HepG2 (cell line): ENCODE measurements around the gene SLC10A1. TPM values are rescaled to one million over a fixed set of nuclear protein-coding genes. Genes with fewer than 3 reads are reported as not detected.

Experiments used
- ZNF224 ChIP-seq: sonication (generic); formaldehyde crosslinking; IDR thresholded peaks from 2 replicates; pipeline ENCODE4 v1.5.0; 2020; ENCODE audit warnings: mild to moderate bottlenecking, missing genetic modification reagents
- polyA plus RNA-seq, 8 experiments: library from polyadenylated mRNA; depleted of rRNA in 3 of 8; stranded (reverse) in 7 of 8; unstranded in 1 of 8; fragments of >200 nt; fragmentation: Illumina TruSeq in 4 of 8; extraction: Trizol in 4 of 8; gene quantifications; 2 replicates each; pipeline versions ENCODE4 v1.2.1 to v1.2.3, GENCODE V29; 2011 to 2016; ENCODE audit warnings: low read depth in 4 of 8, missing spikeins in 1 of 8, mixed read lengths in 1 of 8; ENCODE audit not compliant: insufficient read depth in 1 of 8
- total RNA-seq, 5 experiments: library from RNA; depleted of rRNA; stranded (reverse); fragments of >200 nt; fragmentation: Illumina TruSeq; extraction: Trizol; gene quantifications; 2 replicates each; pipeline ENCODE4 v1.2.3, GENCODE V29; 2016; ENCODE audit warnings: low read depth in 1 of 5
- TF ChIP-seq, protein P1 (sequence below), 2 experiments: fragments of 450-650 bp in 1 of 2; sonication (generic) in 1 of 2; formaldehyde crosslinking in 1 of 2; IDR thresholded peaks; 2 replicates each; pipeline versions ENCODE4 v1.6.1 to v1.8.0; 2016 to 2022; ENCODE audit warnings: antibody characterized with exemption in 1 of 2, mild to moderate bottlenecking in 1 of 2, missing genetic modification reagents in 1 of 2

SLC10A1 gene
- total and polyA plus RNA-seq, 2 of the 13 experiments (the other 11 are each of a cell fraction or from before 2014, with no cell fraction given) = 0.17 TPM; not detected in 1

DNA sequence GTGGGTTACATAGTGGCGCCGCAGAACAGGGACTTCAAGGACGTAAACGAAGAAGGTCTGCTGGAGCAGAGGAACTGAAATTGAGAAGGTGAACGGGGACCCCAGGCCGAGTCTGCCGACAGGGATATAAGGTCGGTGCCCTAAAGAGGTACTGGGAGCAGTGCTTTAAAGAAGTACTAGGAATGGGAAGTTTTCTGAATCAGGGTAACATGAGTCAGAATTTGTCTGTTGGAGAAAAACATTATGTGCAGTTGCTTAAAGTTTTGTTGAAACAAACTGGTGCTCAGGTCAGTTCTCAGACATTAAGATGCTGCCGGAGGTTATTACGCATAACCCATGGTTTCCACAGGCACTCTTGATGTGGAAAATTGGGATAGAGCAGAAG is 14.8 kb upstream of the SLC10A1 start (continued):
- TF ChIP-seq, protein P1, sequence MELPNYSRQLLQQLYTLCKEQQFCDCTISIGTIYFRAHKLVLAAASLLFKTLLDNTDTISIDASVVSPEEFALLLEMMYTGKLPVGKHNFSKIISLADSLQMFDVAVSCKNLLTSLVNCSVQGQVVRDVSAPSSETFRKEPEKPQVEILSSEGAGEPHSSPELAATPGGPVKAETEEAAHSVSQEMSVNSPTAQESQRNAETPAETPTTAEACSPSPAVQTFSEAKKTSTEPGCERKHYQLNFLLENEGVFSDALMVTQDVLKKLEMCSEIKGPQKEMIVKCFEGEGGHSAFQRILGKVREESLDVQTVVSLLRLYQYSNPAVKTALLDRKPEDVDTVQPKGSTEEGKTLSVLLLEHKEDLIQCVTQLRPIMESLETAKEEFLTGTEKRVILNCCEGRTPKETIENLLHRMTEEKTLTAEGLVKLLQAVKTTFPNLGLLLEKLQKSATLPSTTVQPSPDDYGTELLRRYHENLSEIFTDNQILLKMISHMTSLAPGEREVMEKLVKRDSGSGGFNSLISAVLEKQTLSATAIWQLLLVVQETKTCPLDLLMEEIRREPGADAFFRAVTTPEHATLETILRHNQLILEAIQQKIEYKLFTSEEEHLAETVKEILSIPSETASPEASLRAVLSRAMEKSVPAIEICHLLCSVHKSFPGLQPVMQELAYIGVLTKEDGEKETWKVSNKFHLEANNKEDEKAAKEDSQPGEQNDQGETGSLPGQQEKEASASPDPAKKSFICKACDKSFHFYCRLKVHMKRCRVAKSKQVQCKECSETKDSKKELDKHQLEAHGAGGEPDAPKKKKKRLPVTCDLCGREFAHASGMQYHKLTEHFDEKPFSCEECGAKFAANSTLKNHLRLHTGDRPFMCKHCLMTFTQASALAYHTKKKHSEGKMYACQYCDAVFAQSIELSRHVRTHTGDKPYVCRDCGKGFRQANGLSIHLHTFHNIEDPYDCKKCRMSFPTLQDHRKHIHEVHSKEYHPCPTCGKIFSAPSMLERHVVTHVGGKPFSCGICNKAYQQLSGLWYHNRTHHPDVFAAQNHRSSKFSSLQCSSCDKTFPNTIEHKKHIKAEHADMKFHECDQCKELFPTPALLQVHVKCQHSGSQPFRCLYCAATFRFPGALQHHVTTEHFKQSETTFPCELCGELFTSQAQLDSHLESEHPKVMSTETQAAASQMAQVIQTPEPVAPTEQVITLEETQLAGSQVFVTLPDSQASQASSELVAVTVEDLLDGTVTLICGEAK (IDR thresholded peaks at IDR 0.05) = peak; percentile 40; the same call in 1 of the 2 replicates
- TF ChIP-seq, protein P1 (CRISPR knock-in tag; IDR thresholded peaks at IDR 0.05) = peak; percentile 75
- TF ChIP-seq ZNF224 (CRISPR knock-in tag) = no peak
